HFF-Myc (cell line): ENCODE data around the gene PIK3R2.
A peak's percentile ranks its signal among the peaks of the same experiment; 100 is the strongest.

Experiments used
- DNase-seq: peaks from one replicate; pipeline ENCODE4 v3.0.0-alpha.2; 2011; ENCODE audit warnings: low read depth; ENCODE audit errors: extremely low read depth
- H3K4me3 ChIP-seq: replicated peaks from 2 replicates; pipeline ENCODE4 v1.5.1; 2011; ENCODE audit warnings: low read depth, mild to moderate bottlenecking, control low read depth, low read length
- CTCF ChIP-seq: IDR thresholded peaks from 2 replicates; pipeline ENCODE4 v1.5.1; 2012; ENCODE audit warnings: mild to moderate bottlenecking, low read depth, low read length, control low read depth; ENCODE audit errors: missing control alignments

Gene PIK3R2

GRCh38 chr19:18202778-18203407 lies 49.9 kb downstream of the PIK3R2 start:
- H3K4me3 ChIP-seq: peak overlapping the region; percentile 71
- peak; percentile 7 for TF ChIP-seq CTCF
- DNase-seq: no peak

GRCh38 chr19:18203408-18203862 lies 50.5 kb downstream of the PIK3R2 start:
- H3K4me3 ChIP-seq: peak overlapping the region; percentile 71
- no peak for TF ChIP-seq CTCF
- no peak for DNase-seq

- DNase-seq: peak; percentile 97
- peak within 1 kb of the TSS; percentile 71 for H3K4me3 ChIP-seq
- no peak for TF ChIP-seq CTCF
These were observed 51.0 kb downstream of the PIK3R2 start, which contains the start of gene RAB3A for GRCh38 chr19:18203863-18204393. RAB3A (minus strand) TSS chr19:18204042; CDS start chr19:18202740, 1,302 bp downstream.

- peak overlapping the region; percentile 48 for H3K4me3 ChIP-seq
- DNase-seq: no peak
- TF ChIP-seq CTCF: no peak
These were observed 51.6 kb downstream of the PIK3R2 start for GRCh38 chr19:18204394-18205199.

- H3K4me3 ChIP-seq: peak overlapping the region; percentile 48
- DNase-seq: no peak
- TF ChIP-seq CTCF: no peak
These were observed 52.4 kb downstream of the PIK3R2 start for GRCh38 chr19:18205200-18205892.

- no peak overlapping the region for H3K4me3 ChIP-seq
- no peak for TF ChIP-seq CTCF
- no peak for DNase-seq
These were observed 53.1 kb downstream of the PIK3R2 start for GRCh38 chr19:18206018-18206417.
